ENCODE data around the gene ZNF416.

ZNF416 gene

DNA sequence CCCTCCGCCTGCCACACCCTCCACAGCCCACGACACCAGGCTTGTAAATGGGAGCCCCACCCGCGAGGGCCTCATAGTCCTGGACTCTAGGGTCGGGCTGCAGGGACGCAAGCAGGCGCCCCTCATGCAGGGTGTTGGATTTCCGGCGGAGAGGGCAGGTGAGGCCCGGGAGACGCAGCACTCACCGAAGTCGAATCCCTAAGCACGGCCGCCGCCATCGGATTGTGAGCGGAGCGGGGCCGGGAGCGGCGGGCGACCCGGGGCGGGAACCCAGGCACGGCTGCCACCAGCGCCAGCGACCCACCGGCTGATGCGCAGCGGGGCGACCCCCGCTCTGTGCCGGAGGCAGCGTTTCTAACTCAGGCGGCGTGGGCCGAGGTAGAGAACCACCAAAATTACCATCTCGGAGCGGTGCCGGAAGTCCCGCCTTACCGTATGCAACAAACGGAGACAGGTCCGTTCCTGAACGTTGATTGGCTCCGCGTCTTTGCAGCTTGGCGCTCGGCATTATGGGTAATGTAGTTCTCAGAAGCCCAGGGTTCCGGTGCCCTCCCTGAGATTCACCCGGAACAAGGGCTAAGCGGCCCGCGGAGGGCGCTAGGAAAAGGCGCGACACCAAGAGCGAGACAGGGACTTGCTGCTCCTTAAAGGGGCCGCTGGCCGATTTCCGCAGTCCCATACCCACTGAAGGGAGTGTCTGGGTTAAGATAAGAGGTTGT lies at the start of gene ZNF416:
Gene ZNF416, minus strand, starts transcription at position 425 of the 719 bp plus-strand sequence. Its CDS starts 207 bp downstream, at position 218.
- Histone ChIP-seq H3K4me3 (peak within 1 kb of the TSS; percentile 66 to 100 (median 92)), H3K27ac (peak within 1 kb of the TSS in 20 of 21 experiments; percentile 14 to 94 (median 85))

DNA sequence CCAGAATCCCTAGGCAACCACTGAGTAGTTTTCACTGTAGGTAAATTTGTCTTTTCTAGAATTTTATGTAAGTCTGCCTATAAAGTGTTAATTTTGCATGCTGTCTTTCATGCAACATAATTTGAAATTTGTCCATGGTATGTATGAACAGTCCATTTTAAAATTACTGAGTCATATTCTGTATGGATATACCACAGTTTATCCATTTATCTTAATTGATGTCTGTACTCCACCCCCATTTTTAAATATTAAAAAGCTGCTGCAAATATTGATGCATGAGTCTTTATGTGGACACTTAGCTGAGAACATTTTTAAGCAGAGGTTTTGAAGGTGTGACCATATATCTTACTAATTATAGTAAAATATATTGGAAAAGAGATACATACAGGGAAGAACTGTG lies 44.4 kb upstream of the ZNF416 start:
- Histone ChIP-seq H3K4me3 (no peak overlapping the region), H3K27ac (no peak overlapping the region)

DNA sequence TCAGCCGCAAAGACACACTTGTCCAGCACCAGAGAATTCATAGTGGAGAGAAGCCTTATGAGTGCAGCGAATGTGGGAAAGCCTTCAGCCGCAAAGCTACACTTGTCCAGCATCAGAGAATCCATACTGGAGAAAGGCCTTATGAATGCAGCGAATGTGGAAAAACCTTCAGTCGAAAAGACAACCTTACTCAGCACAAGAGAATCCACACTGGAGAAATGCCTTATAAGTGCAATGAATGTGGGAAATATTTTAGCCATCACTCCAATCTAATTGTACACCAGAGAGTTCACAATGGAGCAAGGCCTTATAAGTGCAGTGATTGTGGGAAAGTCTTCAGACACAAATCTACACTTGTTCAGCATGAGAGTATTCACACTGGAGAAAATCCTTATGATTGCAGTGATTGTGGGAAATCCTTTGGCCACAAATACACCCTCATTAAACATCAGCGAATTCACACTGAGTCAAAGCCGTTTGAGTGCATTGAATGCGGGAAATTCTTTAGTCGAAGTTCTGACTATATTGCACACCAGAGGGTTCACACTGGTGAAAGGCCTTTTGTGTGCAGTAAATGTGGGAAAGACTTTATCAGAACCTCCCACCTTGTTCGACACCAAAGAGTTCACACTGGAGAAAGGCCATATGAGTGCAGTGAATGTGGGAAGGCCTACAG lies 42.1 kb upstream of the ZNF416 start:
- H3K27ac ChIP-seq, result no peak overlapping the region
- no peak overlapping the region for H3K4me3 ChIP-seq

DNA sequence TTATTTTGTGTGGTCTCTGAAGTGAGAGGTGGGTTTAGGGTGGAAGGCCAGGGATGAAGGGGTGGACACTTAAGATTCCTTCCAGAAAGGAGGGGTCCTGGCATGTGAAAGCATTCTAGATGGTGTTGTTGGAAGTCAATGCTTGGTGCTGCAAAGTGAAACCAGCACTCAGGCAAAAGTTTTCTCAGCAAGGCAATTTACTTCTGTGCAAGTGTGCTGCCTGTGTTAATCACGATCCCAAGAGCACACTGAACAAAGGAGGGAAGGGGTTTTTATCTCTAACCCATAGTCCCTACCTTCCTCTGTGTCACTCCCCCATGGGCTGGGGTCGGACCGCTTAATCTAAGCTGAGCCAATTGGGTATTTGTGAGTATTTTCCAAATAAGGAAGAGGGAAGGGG lies 36.6 kb upstream of the ZNF416 start:
- Histone ChIP-seq H3K27ac (no peak overlapping the region), H3K4me3 (no peak overlapping the region)

DNA sequence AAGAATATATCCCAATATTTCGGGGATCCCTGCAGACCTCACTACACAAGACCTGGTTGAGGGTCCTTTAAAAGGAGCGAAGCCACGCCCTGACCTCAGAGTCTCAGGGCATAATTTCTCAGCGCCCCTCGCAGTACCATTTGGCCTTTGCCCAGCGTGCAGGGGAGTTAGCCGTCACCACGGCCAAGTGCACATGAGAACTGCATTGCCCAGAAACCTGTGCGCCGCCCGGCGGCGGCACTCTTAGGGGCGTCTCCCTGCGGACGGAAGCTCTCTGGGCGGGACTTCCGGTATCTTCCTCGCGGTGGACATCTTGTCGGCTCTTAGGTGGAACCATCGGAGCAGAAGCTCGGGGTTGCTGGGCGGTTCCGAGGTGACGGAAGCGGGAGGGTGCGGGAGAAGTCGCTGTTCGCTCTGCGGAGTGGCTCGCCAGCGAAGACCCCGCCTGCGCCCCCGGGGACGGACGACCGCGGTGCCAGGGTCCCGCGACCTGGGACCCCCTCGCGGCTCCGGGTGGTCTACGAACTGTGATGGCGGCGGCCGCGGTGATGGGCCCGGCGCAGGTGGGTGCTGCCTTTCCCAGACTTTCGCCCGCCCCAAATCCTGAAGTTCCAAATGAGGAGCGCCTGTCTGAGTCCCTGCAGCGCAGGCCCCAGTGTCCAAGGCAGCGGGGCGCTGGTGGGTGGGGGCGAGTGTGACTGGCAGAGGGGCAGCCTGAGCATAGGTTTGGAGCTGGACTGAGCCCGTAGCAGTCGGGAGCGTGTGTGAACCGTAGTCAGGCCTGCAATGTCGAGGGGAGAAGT lies 35.4 kb upstream of the ZNF416 start, which contains the start of gene ZNF134:
Gene ZNF134, plus strand, starts transcription at position 302 of the 803 bp plus-strand sequence. CDS start 5,227 bp downstream, outside the sequence.
- Histone ChIP-seq H3K27ac (peak within 1 kb of the TSS in 20 of 21 experiments; percentile 45 to 88 (median 80)), H3K4me3 (peak within 1 kb of the TSS; percentile 60 to 100 (median 92))

DNA sequence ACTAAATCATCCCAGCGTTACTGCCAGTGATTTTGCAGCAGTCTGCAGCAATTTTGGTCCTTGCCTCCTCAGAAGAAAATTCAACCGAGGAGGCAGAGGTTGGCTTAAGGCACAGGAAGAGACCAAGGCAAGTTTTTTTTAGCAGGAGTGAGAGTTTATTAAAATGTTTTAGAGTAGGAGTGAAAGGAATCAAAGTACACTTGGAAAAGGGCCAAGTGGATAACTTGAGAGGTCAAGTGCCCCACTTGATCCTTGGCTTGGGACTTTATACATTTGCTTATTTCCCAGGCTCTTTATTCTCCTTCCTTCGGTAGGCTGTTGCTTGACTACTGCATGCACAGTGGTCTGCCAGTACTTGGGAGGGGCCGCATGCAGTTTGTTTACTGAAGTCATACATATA lies 32.4 kb upstream of the ZNF416 start:
- no peak overlapping the region for H3K4me3 ChIP-seq
- no peak overlapping the region for H3K27ac ChIP-seq

DNA sequence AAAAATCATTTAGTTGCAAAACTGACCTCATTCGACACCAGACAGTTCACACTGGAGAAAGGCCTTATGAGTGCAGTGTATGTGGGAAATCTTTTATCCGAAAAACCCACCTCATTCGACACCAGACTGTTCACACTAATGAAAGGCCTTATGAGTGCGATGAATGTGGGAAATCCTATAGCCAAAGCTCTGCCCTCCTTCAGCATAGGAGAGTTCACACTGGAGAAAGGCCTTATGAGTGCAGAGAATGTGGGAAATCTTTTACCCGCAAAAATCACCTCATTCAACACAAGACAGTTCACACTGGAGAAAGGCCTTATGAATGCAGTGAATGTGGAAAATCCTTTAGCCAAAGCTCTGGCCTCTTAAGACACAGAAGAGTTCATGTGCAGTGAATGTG lies 28.2 kb upstream of the ZNF416 start:
- H3K4me3 ChIP-seq, result no peak overlapping the region
- H3K27ac ChIP-seq, result no peak overlapping the region

DNA sequence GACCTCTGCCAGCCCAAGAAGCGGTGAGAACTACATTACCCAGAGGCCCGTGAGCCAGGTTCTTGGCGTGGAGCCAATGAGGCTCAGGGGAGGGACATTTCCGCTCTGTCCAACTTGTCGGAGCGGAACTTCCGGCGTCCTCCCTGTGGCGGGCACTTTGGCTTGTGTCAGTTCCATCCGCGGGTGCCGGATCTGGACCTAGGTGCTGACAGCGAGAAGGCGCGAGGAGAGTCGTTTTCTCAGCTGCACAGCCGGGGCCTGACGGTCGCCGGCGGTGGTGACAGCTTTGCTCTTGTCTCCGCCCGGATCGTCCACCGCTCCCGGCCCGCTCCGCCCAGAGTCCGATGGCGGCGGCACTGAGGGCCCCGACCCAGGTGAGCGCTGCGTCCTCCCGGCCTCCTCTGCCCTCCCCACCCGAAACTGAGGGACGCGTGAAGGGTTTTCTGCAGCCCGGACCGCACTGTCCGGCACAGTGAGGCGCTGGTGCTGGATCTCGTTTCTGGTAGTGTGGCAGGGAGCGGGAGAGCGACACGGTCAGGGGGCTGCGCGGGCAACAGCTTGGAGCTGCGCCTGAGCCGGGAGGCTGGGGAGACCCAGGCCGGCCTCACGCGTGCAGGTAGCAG lies 21.2 kb upstream of the ZNF416 start, which contains the start of gene ZNF530:
Gene ZNF530, plus strand, starts transcription at position 125 of the 623 bp plus-strand sequence. CDS start 4,461 bp downstream, outside the sequence.
- Histone ChIP-seq H3K4me3 (peak within 1 kb of the TSS; percentile 71 to 93 (median 77)), H3K27ac (peak within 1 kb of the TSS in 18 of 21 experiments; percentile 7 to 80 (median 51))

DNA sequence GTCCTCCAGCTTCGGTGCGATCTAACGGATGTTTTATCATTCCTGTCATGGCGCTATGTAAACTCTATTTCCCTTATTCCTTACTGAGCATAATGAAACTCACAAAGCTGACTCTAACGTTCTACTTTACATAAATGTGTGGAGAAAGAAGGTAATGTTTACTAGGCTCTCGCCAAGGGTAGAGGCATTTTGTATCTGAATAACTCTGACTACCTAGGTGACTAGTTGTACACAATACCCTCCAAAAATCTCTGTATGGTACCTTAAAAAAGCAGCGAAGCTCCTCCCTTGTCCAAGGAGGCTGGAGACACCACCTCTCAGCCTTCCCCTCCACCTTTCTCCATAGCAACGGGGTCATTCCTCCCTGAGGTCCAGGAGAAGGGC lies 20.7 kb upstream of the ZNF416 start:
- H3K27ac ChIP-seq, result peak overlapping the region in 10 of 21 experiments; percentile 16 to 80 (median 52)
- H3K4me3 ChIP-seq, result peak overlapping the region; percentile 71 to 93 (median 77)

DNA sequence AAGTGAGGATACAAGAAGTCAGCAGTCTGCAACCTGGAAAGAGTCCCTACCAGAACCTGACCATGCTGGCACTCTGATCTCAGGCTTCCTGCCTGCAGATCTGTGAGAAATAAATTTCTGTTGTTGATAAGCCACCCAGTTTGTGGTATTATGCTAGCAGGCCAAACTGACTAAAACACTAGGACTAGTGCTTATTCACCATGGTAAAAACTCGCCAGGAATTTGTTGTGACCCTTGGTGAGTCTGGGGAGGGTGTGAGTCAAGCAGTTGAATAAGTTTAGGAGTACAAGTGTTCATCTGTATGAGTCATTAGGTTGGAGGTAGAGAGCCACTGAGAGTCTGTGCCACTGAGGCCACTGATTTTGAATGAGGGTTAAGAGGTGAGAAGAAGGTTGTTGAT lies 8.8 kb upstream of the ZNF416 start:
- H3K27ac ChIP-seq, result no peak overlapping the region
- H3K4me3 ChIP-seq, result no peak overlapping the region

DNA sequence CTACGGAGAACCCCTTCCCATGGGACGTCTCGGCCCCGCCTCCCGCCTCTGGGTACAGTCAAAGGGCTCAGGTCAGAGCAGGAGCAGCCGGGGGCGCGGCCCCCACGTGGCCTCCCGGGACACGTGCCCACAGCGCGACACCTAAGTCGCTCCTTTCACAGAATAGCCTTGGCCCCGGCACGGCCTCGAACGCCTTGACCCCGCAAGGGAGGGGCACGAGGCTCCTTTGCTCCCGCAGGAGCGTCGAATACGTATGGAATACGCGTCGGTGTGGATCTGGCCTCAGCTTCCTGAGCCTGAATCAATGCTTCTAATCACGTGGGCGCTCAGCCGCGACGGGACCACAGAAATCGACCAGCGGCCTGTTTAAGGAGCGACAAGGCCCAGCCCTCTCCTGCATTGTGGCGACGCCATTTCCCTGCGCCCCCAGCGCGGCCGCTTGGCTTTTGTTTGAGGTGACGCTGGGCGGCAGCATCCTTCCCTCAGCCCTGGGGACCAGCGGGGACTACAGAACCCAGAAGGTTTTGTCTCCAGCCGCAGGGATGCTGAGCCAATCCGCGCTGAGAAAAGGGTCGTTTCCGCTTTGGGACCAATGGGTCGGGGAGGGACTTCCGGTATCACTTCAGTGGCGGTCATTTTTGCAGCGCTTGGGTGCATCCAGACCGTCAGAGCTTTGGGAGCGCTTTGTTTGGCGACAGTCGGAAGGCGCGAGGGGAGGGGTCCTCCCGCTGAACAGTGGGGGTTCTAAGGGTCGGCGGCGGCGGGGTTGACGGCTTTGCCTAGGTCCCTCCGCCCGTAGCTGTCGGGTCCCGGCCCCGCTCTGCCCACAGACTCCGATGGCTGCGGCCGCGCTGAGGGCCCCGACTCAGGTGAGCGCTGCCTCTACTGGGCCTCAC lies 5.1 kb upstream of the ZNF416 start, which contains the start of gene ZIK1:
Gene ZIK1, plus strand, starts transcription at position 625 of the 896 bp plus-strand sequence. Its CDS starts 212 bp downstream, at position 837.
- peak within 1 kb of the TSS in 8 of 21 experiments; percentile 4 to 64 (median 36) for H3K27ac ChIP-seq
- peak within 1 kb of the TSS; percentile 44 to 62 (median 56) for H3K4me3 ChIP-seq

DNA sequence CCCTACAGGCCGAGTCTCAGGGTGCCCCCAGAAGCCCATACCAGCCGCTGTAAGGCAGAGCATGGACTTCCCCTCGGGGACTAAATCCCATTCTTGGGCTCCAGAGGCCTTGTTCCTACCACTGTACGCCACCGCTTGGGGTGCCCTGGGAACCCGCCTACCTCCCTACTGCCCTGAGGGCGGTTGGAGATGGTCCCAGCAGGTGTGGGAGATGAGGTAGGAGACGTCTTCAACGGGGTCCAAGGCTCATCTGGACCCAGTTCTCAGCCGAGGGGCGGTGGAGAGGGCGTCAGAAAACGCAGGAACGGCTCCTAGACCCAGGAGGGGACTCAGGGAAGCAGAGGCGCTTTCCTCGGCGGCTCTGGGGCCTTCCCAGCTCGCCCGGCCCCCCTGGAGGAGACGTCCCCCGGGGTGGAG lies 4.4 kb upstream of the ZNF416 start:
- H3K4me3 ChIP-seq, result peak overlapping the region in 5 of 7 experiments; percentile 44 to 62 (median 57)
- H3K27ac ChIP-seq, result peak overlapping the region in 4 of 21 experiments; percentile 4 to 64 (median 32)

DNA sequence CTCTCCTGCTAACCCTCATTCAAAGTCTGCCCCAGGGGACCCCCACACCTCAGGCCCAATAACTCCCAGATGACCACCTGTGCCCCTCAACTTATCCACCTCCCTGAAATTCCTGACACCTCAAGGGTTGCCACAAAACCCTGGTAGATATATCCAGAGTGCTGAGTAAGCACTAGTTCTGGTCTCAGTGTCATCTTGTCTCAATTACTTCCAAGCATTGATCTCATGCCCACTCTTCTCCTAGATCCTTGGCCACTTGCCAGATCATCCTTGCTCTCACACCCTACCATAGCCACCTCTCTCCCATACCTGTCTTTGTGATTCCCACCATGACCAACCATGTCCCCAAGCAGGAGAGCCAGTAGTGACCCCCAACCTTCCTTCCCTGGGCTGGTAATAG lies 2.0 kb downstream of the ZNF416 start:
- no peak overlapping the region for H3K27ac ChIP-seq
- no peak overlapping the region for H3K4me3 ChIP-seq

DNA sequence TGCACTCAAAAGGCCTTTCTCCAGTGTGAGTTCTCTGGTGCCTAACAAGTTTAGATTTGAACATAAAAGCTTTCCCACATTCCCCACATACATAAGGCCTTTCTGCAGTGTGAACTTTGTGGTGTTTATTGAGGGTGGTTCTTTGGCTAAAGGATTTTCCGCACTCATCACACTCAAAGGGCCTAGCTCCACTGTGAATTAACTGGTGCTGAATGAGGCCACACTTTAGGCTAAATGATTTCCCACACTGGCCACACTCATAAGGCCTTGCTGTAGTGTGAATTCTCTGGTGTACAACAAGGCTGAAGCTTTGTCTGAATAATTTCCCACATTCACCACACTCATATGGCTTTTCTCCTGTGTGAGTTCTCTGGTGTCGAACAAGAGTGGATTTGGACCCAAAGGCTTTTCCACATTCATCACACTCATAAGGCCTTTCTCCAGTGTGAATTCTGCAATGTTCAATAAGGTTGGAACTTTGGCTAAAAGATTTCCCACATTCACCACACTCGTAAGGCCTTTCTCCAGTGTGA lies 6.2 kb downstream of the ZNF416 start:
- no peak overlapping the region for H3K4me3 ChIP-seq

DNA sequence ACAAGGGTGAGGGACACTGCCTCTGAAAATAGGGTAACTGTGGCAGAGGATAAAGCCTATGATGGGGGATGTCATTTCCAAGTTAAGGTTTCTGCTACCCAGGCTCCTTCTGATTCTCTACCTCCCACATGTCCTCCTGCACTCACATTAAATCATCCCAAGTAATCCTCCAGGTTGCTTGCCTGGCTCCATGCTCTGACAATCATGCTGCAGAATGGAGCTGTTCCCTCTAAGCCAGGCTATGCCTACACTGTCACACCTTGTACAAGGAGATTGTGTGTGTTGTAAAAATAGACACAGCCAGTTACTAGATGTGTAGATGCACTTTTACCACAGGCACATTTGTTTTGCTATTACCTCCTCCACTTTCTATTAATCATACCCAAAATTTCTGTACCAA lies 8.0 kb downstream of the ZNF416 start:
- Histone ChIP-seq H3K4me3 (no peak overlapping the region), H3K27ac (no peak overlapping the region)

More for the DNA sequence above, 6.2 kb downstream of the ZNF416 start:
- H3K27ac ChIP-seq, result no peak overlapping the region

DNA sequence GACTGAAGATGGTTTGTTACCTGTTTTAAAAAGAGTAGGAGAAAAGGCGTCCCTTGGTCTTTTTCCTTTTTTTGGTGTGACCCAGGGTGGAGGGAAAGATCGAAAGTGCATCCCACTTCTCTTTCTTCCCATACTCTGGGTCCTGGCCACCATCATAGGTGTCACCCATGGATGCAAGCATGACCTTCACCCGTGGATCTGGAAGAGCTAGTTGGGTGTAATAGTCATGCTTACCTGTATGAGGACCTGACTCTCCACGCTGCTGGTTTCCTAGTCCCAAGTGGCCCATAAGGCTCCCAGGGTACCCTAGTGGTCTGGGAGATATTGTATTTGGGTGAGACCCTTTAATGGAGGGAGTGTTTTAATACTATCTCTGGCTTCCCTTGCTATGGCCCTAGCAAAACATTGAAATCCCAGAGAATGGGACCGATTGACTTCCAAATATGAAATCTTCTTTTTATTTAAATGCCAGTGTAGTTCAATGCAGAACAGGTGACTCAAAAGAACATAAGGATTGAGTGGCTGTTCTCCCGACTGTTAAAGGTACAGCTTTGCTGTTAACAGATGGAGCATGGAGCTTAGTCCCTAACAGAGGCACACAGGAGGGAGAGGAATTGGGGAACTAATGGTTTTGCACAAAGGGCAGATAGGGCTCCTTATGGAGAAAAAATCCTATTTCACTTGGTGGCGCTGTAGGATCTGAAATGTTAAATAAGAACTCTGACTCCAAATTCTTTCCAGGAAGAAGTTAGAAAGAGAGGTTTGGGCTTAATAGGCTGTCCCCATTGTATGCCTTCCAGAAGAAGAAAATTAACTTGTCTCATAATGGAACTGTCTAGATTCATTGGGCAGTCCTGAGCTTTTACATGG lies 12.1 kb downstream of the ZNF416 start:
- H3K4me3 ChIP-seq, result no peak overlapping the region
- no peak overlapping the region for H3K27ac ChIP-seq

DNA sequence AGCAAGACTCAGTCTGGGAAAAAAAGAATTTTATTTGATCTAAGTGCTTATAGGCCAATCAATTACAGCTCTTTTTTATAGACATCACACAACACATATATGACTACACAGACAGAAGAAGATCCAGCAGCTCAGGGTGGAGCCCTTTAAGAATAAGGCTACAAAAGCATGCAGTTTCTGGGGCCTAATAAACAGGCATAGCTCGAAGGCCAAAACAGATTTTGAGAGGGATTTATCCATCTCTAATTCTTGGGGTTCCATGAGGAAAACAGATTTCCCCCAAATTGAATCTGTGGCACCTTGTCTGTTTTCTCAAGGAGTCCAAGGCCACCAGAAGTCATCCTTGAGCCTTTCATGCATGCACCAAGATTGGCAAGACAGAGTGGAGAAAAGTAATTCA lies 15.2 kb downstream of the ZNF416 start:
- no peak overlapping the region for H3K4me3 ChIP-seq
- no peak overlapping the region for H3K27ac ChIP-seq

Measured in skin epidermis (tissue), 12 donors.